Astrocyte (in vitro differentiated cells and primary cell): Measurements from ENCODE around the gene GBP2. TPM values are rescaled to one million over a fixed set of nuclear protein-coding genes. Genes with fewer than 3 reads are reported as not detected.

Source experiments
- DNase-seq: peaks from one replicate; pipeline ENCODE4 v3.0.0-alpha.2; 2010; ENCODE audit warnings: low read depth
- FAIRE-seq: peaks from 2 replicates; lab custom pipeline; 2011; peaks lifted over from hg19 to GRCh38; lab: Jason Lieb, UNC
- H2AFZ ChIP-seq: 2 replicates; pipeline ENCODE4 v1.6.0; 2012; ENCODE audit warnings: low read depth, low read length, inconsistent platforms
- H3K27ac ChIP-seq: 2 replicates; pipeline ENCODE4 v1.5.1; 2011; ENCODE audit warnings: low read depth, low read length, inconsistent platforms
- H3K27me3 ChIP-seq: 2 replicates; pipeline ENCODE4 v1.6.0; 2011; ENCODE audit warnings: low read length, inconsistent platforms; ENCODE audit not compliant: insufficient read depth
- H3K36me3 ChIP-seq: 2 replicates; pipeline ENCODE4 v1.5.1; 2011; ENCODE audit warnings: low read length, inconsistent platforms; ENCODE audit not compliant: insufficient read depth
- H3K4me1 ChIP-seq: 2 replicates; pipeline ENCODE4 v1.5.1; 2011; ENCODE audit warnings: low read length, inconsistent platforms; ENCODE audit not compliant: insufficient read depth
- H3K4me2 ChIP-seq: 2 replicates; pipeline ENCODE4 v1.6.0; 2012; ENCODE audit warnings: low read length, inconsistent platforms
- H3K4me3 ChIP-seq: 2 replicates; pipeline ENCODE4 v1.5.1; 2011; ENCODE audit warnings: low read depth, mild to moderate bottlenecking, low read length, inconsistent platforms; ENCODE audit not compliant: insufficient read depth
- H3K79me2 ChIP-seq: 2 replicates; pipeline ENCODE4 v1.6.0; 2012; ENCODE audit warnings: mild to moderate bottlenecking, low read length, inconsistent platforms; ENCODE audit not compliant: insufficient read depth
- H3K9ac ChIP-seq: 2 replicates; pipeline ENCODE4 v1.6.0; 2012; ENCODE audit warnings: mild to moderate bottlenecking, low read length, inconsistent platforms
- H3K9me3 ChIP-seq: 2 replicates; pipeline ENCODE4 v1.5.1; 2012; ENCODE audit warnings: low read depth, mild to moderate bottlenecking, low read length, inconsistent platforms; ENCODE audit not compliant: insufficient read depth
- H4K20me1 ChIP-seq: 2 replicates; pipeline ENCODE4 v1.6.0; 2012; ENCODE audit warnings: low read length, inconsistent platforms; ENCODE audit not compliant: insufficient read depth
- H3K27ac Mint-ChIP-seq: one replicate; pipeline ENCODE4 v1.8.0; 2021; ENCODE audit warnings: mild to moderate bottlenecking, mixed read lengths; ENCODE audit not compliant: unreplicated experiment
- H3K27me3 Mint-ChIP-seq: one replicate; pipeline ENCODE4 v1.8.0; 2021; ENCODE audit warnings: low read depth, mixed read lengths; ENCODE audit not compliant: unreplicated experiment
- H3K36me3 Mint-ChIP-seq: one replicate; pipeline ENCODE4 v1.8.0; 2021; ENCODE audit warnings: low read depth, mixed read lengths; ENCODE audit not compliant: unreplicated experiment
- H3K4me1 Mint-ChIP-seq: one replicate; pipeline ENCODE4 v1.8.0; 2021; ENCODE audit warnings: low read depth, mixed read lengths; ENCODE audit not compliant: unreplicated experiment
- H3K4me3 Mint-ChIP-seq: one replicate; pipeline ENCODE4 v1.8.0; 2021; ENCODE audit warnings: mild to moderate bottlenecking, moderate library complexity, mixed read lengths; ENCODE audit not compliant: unreplicated experiment
- H3K9me3 Mint-ChIP-seq: one replicate; pipeline ENCODE4 v1.8.0; 2021; ENCODE audit warnings: mild to moderate bottlenecking, mixed read lengths; ENCODE audit not compliant: unreplicated experiment
- CTCF ChIP-seq: IDR thresholded peaks from 2 replicates; pipeline ENCODE4 v1.5.1; 2011; ENCODE audit warnings: low read depth, mild to moderate bottlenecking, inconsistent platforms, low read length, moderate library complexity; ENCODE audit not compliant: insufficient read depth
- EZH2 ChIP-seq: IDR thresholded peaks from 2 replicates; pipeline ENCODE4 v1.6.1; 2012; ENCODE audit warnings: mild to moderate bottlenecking, low read length, inconsistent platforms; ENCODE audit not compliant: insufficient read depth
- total RNA-seq: library from RNA; stranded (reverse); gene quantifications from 2 replicates; pipeline ENCODE4 v1.2.1, GENCODE V29; 2021

GBP2 gene
- total RNA-seq, 1 donor from 2014 or later: 4.6 TPM

DNA sequence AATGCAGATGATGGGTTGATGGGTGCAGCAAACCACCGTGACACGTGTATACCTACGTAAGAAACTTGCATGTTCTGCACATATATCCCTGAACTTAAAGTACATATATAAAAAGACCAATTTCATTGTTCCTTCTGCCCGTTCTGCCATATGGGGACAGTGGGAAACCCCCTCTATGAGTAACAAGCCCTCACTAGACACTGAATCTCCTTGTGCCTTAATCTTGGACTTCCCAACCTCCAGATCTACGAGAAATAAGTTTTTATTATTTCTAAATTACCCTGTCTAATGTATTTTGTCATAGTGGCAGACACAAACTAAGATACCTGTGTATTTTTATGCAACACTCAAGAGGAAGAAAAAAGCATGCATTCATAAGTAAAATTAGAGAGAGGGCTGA is 39.9 kb upstream of the GBP2 start:
- Mint-ChIP-seq H3K27me3 (no peaks in the 10 kb centered on the region), H3K4me3 (no peak overlapping the region), H3K36me3 (no peaks in the 10 kb centered on the region), H3K4me1 (no peaks in the 10 kb centered on the region), H3K27ac (no peak overlapping the region), H3K9me3 (peaks cover 3% of the 10 kb centered on the region)
- DNase-seq: no peak
- Histone ChIP-seq H3K4me3 (no peak overlapping the region), H3K79me2 (no peaks in the 10 kb centered on the region), H3K9ac (no peak overlapping the region), H3K27ac (no peak overlapping the region), H3K9me3 (no peaks in the 10 kb centered on the region), H3K27me3 (no peaks in the 10 kb centered on the region), H2AFZ (no peak overlapping the region), H4K20me1 (no peaks in the 10 kb centered on the region), H3K4me2 (no peak overlapping the region), H3K4me1 (no peaks in the 10 kb centered on the region), H3K36me3 (no peaks in the 10 kb centered on the region)
- FAIRE-seq: no peak
- TF ChIP-seq CTCF (no peak), EZH2 (no peak)

- H3K9me3 Mint-ChIP-seq: no peaks in the 10 kb centered on the region
- H3K27me3 Mint-ChIP-seq: no peaks in the 10 kb centered on the region
- no peak overlapping the region for H3K27ac Mint-ChIP-seq
- FAIRE-seq (no peak), DNase-seq (no peak)
- Histone ChIP-seq H3K4me3 (no peak overlapping the region), H4K20me1 (no peaks in the 10 kb centered on the region), H3K27ac (no peak overlapping the region), H2AFZ (no peak overlapping the region), H3K27me3 (no peaks in the 10 kb centered on the region), H3K4me2 (no peak overlapping the region), H3K36me3 (no peaks in the 10 kb centered on the region), H3K4me1 (no peaks in the 10 kb centered on the region), H3K9ac (no peak overlapping the region), H3K9me3 (no peaks in the 10 kb centered on the region), H3K79me2 (no peaks in the 10 kb centered on the region)
- no peak overlapping the region for H3K4me3 Mint-ChIP-seq
- TF ChIP-seq CTCF (no peak), EZH2 (no peak)
- H3K36me3 Mint-ChIP-seq: no peaks in the 10 kb centered on the region
- H3K4me1 Mint-ChIP-seq: no peaks in the 10 kb centered on the region
These were observed 25.1 kb upstream of the GBP2 start for GRCh38 chr1:89151047-89151446.

- no peak overlapping the region for H3K4me3 Mint-ChIP-seq
- H3K9me3 ChIP-seq: no peaks in the 10 kb centered on the region
- DNase-seq (no peak), FAIRE-seq (no peak)
- H3K36me3 ChIP-seq: no peaks in the 10 kb centered on the region
- TF ChIP-seq EZH2: no peak
- no peak for TF ChIP-seq CTCF
- H2AFZ ChIP-seq: no peak overlapping the region
- H3K9me3 Mint-ChIP-seq: no peaks in the 10 kb centered on the region
- no peaks in the 10 kb centered on the region for H3K27me3 ChIP-seq
- no peak overlapping the region for H3K9ac ChIP-seq
- H3K4me1 ChIP-seq: no peaks in the 10 kb centered on the region
- H3K4me3 ChIP-seq: no peak overlapping the region
- H3K27ac ChIP-seq: no peak overlapping the region
- H3K79me2 ChIP-seq: no peaks in the 10 kb centered on the region
- H4K20me1 ChIP-seq: no peaks in the 10 kb centered on the region
- no peaks in the 10 kb centered on the region for H3K27me3 Mint-ChIP-seq
- H3K4me2 ChIP-seq: no peak overlapping the region
- no peaks in the 10 kb centered on the region for H3K36me3 Mint-ChIP-seq
- H3K27ac Mint-ChIP-seq: no peak overlapping the region
- H3K4me1 Mint-ChIP-seq: no peaks in the 10 kb centered on the region
These were observed 24.1 kb upstream of the GBP2 start for GRCh38 chr1:89149976-89150375.
